GM19455 (cell line): ENCODE measurements around the gene ARTN.

ENCODE experiments used
- ATAC-seq: cut with Tn5 transposase; IDR thresholded peaks from one replicate; pipeline ENCODE4 v1.9.1; 2021; ENCODE audit not compliant: unreplicated experiment

The ARTN gene

GRCh38 chr1:43921022-43921421 is 12.6 kb upstream of the ARTN start:
- ATAC-seq, result no peak

- no peak for ATAC-seq
These were observed 9.1 kb upstream of the ARTN start for GRCh38 chr1:43924516-43924915.

GRCh38 chr1:43925846-43926245 is 7.8 kb upstream of the ARTN start:
- no peak for ATAC-seq

- ATAC-seq, result no peak
These were observed 3.2 kb upstream of the ARTN start for GRCh38 chr1:43930168-43930948.

- no peak for ATAC-seq
These were observed 2.7 kb upstream of the ARTN start for GRCh38 chr1:43930949-43931275.

GRCh38 chr1:43931711-43932660 is 1.6 kb upstream of the ARTN start:
- no peak for ATAC-seq

- no peak for ATAC-seq
These were observed 715 bp upstream of the ARTN start for GRCh38 chr1:43932786-43933385.

- no peak for ATAC-seq
These were observed 742 bp downstream of the ARTN start for GRCh38 chr1:43934101-43934985.

GRCh38 chr1:43934986-43935324 is 1.4 kb downstream of the ARTN start:
- ATAC-seq, result no peak

GRCh38 chr1:43935711-43936427 is 2.3 kb downstream of the ARTN start:
- ATAC-seq, result no peak

GRCh38 chr1:43936431-43937151 is 3.0 kb downstream of the ARTN start:
- ATAC-seq, result no peak

- ATAC-seq, result no peak
These were observed 3.7 kb downstream of the ARTN start for GRCh38 chr1:43937179-43937865.

- ATAC-seq, result no peak
These were observed 4.8 kb downstream of the ARTN start for GRCh38 chr1:43938383-43938782.

GRCh38 chr1:43938892-43939587 is 5.4 kb downstream of the ARTN start:
- ATAC-seq, result no peak

- ATAC-seq, result no peak
These were observed 8.8 kb downstream of the ARTN start for GRCh38 chr1:43942411-43942810.

GRCh38 chr1:43944860-43945259 is 11.3 kb downstream of the ARTN start:
- ATAC-seq, result no peak

GRCh38 chr1:43945674-43946235 is 12.2 kb downstream of the ARTN start:
- ATAC-seq, result no peak
